H1 (cell line): ENCODE measurements around the gene HRCT1. TPM values are rescaled to one million over a fixed set of nuclear protein-coding genes. Genes with fewer than 3 reads are reported as not detected.
"Not testable (repeated sequence)": the region's sequence is repeated elsewhere in the genome, so short reads cannot be mapped to it uniquely, and the experiment has no call there.

Source experiments
- CTCF ChIA-PET: fragments of 300-600 bp; sonication (Branson Sonifier 250); formaldehyde crosslinking; loops from one replicate; lab custom pipeline; 2021; ENCODE audit not compliant: partially characterized antibody; lab: Charles Lee
- POLR2A ChIA-PET: fragments of 300-600 bp; sonication (Branson Sonifier 250); formaldehyde crosslinking; loops from one replicate; lab custom pipeline; 2021; ENCODE audit warnings: inconsistent platforms; ENCODE audit not compliant: partially characterized antibody; lab: Charles Lee
- DNase-seq, 2 experiments: peaks; one replicate each; pipeline versions ENCODE4 v3.0.0 to v3.0.0-alpha.2; 2010 to 2022; ENCODE audit warnings: low spot score in 2 of 2, low read depth in 1 of 2, mixed read lengths in 1 of 2
- FAIRE-seq: peaks from 2 replicates; lab custom pipeline; 2011; peaks lifted over from hg19 to GRCh38; lab: Jason Lieb, UNC
- H2AFZ ChIP-seq: 2 replicates; pipeline ENCODE4 v1.8.1; 2012; ENCODE audit warnings: low read length, inconsistent platforms
- H2AK5ac ChIP-seq: 2 replicates; pipeline ENCODE4 v1.6.1; 2013; ENCODE audit warnings: low read depth, low read length
- H2BK120ac ChIP-seq: replicated peaks from 2 replicates; pipeline ENCODE3; 2013; ENCODE audit warnings: low read depth, low read length, inconsistent platforms
- H2BK12ac ChIP-seq: 2 replicates; pipeline ENCODE4 v1.6.1; 2013; ENCODE audit warnings: low read depth, low read length
- H2BK15ac ChIP-seq: 2 replicates; pipeline ENCODE4 v1.6.1; 2013; ENCODE audit warnings: low read length
- H2BK20ac ChIP-seq: 2 replicates; pipeline ENCODE4 v1.6.1; 2013; ENCODE audit warnings: low read length
- H2BK5ac ChIP-seq: 2 replicates; pipeline ENCODE4 v1.6.1; 2013; ENCODE audit warnings: low read depth, low read length
- H3K14ac ChIP-seq: 2 replicates; pipeline ENCODE4 v1.6.1; 2013; ENCODE audit warnings: inconsistent platforms; ENCODE audit not compliant: insufficient read length
- H3K18ac ChIP-seq: 2 replicates; pipeline ENCODE4 v1.6.1; 2013; ENCODE audit warnings: low read length; ENCODE audit errors: extremely low read depth
- H3K23ac ChIP-seq: 2 replicates; pipeline ENCODE4 v1.6.1; 2013; ENCODE audit warnings: inconsistent platforms; ENCODE audit not compliant: insufficient read length
- H3K23me2 ChIP-seq: 2 replicates; pipeline ENCODE4 v1.6.1; 2013; ENCODE audit warnings: low read depth, low read length
- H3K27ac ChIP-seq: 2 replicates; pipeline ENCODE4 v1.6.1; 2011; ENCODE audit warnings: low read depth, low read length, inconsistent platforms
- H3K27me3 ChIP-seq, 4 experiments: replicated peaks in 1 of 4; 1 replicate in 1 of 4; 2 replicates in 3 of 4; pipeline versions ENCODE4 v1.6.1 to v1.8.1; 2011 to 2013; ENCODE audit warnings: low read length in 3 of 4, mild to moderate bottlenecking in 3 of 4, inconsistent platforms in 2 of 4, mixed read lengths in 2 of 4, moderate library complexity in 1 of 4; ENCODE audit not compliant: control insufficient read depth in 3 of 4, insufficient read depth in 3 of 4; ENCODE audit errors: extremely low read depth in 1 of 4
- H3K36me3 ChIP-seq, 4 experiments: 2 replicates each; pipeline versions ENCODE4 v1.6.1 to v1.8.1; 2011 to 2013; ENCODE audit warnings: mild to moderate bottlenecking in 4 of 4, low read length in 3 of 4, moderate library complexity in 2 of 4, control low read depth in 1 of 4, inconsistent platforms in 1 of 4; ENCODE audit not compliant: insufficient read depth in 4 of 4, control insufficient read depth in 2 of 4
- H3K4ac ChIP-seq: replicated peaks from 2 replicates; pipeline ENCODE3; 2013; ENCODE audit warnings: low read length, low read depth, mixed read lengths, inconsistent platforms; ENCODE audit not compliant: insufficient read length
- H3K4me1 ChIP-seq, 4 experiments: replicated peaks in 1 of 4; 1 replicate in 1 of 4; 2 replicates in 3 of 4; pipeline versions ENCODE4 v1.6.1 to v1.8.1; 2011 to 2013; ENCODE audit warnings: low read length in 3 of 4, inconsistent platforms in 2 of 4, mixed read lengths in 1 of 4; ENCODE audit not compliant: insufficient read depth in 4 of 4, control insufficient read depth in 3 of 4
- H3K4me2 ChIP-seq, 2 experiments: 2 replicates each; pipeline versions ENCODE4 v1.6.1 to v1.8.1; 2011 to 2013; ENCODE audit warnings: low read depth in 2 of 2, low read length in 2 of 2, control low read depth in 1 of 2, inconsistent platforms in 1 of 2, mild to moderate bottlenecking in 1 of 2; ENCODE audit not compliant: insufficient read depth in 1 of 2
- H3K4me3 ChIP-seq, 4 experiments: fragments of 200-600, 300-600 bp in 1 of 4; sonication (generic), shearing (Covaris generic), sonication (Bioruptor Twin) in 1 of 4; 2 replicates each; pipeline versions ENCODE4 v1.5.1 to v1.8.1; 2011 to 2016; ENCODE audit warnings: low read length in 4 of 4, low read depth in 3 of 4, control low read depth in 2 of 4, inconsistent platforms in 2 of 4, mild to moderate bottlenecking in 2 of 4, mixed read lengths in 1 of 4, moderate library complexity in 1 of 4; ENCODE audit not compliant: insufficient read depth in 2 of 4; ENCODE audit errors: extremely low read depth in 1 of 4
- H3K56ac ChIP-seq: replicated peaks from 2 replicates; pipeline ENCODE3; 2013; ENCODE audit warnings: low read depth, mild to moderate bottlenecking, mixed read lengths, low read length, inconsistent platforms; ENCODE audit not compliant: insufficient read length
- H3K79me1 ChIP-seq: 2 replicates; pipeline ENCODE4 v1.6.1; 2013; ENCODE audit warnings: low read depth, low read length, control low read depth
- H3K79me2 ChIP-seq, 2 experiments: 2 replicates each; pipeline versions ENCODE4 v1.6.1 to v1.8.1; 2012 to 2013; ENCODE audit warnings: low read length in 2 of 2, mild to moderate bottlenecking in 2 of 2, inconsistent platforms in 1 of 2; ENCODE audit not compliant: insufficient read depth in 2 of 2, control insufficient read depth in 1 of 2
- H3K9ac ChIP-seq, 4 experiments: replicated peaks in 1 of 4; 1 replicate in 1 of 4; 2 replicates in 3 of 4; pipeline versions ENCODE4 v1.6.1 to v1.8.1; 2011 to 2013; ENCODE audit warnings: low read depth in 3 of 4, low read length in 3 of 4, control low read depth in 2 of 4, mild to moderate bottlenecking in 2 of 4, moderate library complexity in 2 of 4, inconsistent platforms in 1 of 4; ENCODE audit errors: extremely low read depth in 1 of 4
- H3K9me3 ChIP-seq, 2 experiments: 2 replicates each; pipeline versions ENCODE4 v1.6.1 to v1.8.1; 2012 to 2013; ENCODE audit warnings: mild to moderate bottlenecking in 2 of 2, moderate library complexity in 2 of 2, control low read depth in 1 of 2, inconsistent platforms in 1 of 2, low read depth in 1 of 2, low read length in 1 of 2, mixed read lengths in 1 of 2; ENCODE audit not compliant: insufficient read depth in 2 of 2
- H4K20me1 ChIP-seq, 2 experiments: replicated peaks in 1 of 2; 2 replicates each; pipeline versions ENCODE3 to v1.8.1; 2011 to 2013; ENCODE audit warnings: inconsistent platforms in 2 of 2, low read length in 2 of 2, mild to moderate bottlenecking in 1 of 2; ENCODE audit not compliant: insufficient read depth in 2 of 2, control insufficient read depth in 1 of 2
- H4K5ac ChIP-seq: 2 replicates; pipeline ENCODE4 v1.6.1; 2013; ENCODE audit warnings: low read length, low read depth, mixed read lengths, inconsistent platforms; ENCODE audit not compliant: insufficient read length
- H4K8ac ChIP-seq: 2 replicates; pipeline ENCODE4 v1.8.0; 2013; ENCODE audit warnings: mild to moderate bottlenecking, moderate library complexity, low read length, inconsistent platforms; ENCODE audit not compliant: insufficient read depth; ENCODE audit errors: extremely low read depth
- H4K91ac ChIP-seq: replicated peaks from 2 replicates; pipeline ENCODE3; 2013; ENCODE audit warnings: low read length, mixed read lengths, inconsistent platforms; ENCODE audit not compliant: insufficient read length
- WGBS, 2 experiments: shearing (Covaris generic) in 1 of 2; methylation state at CpG; one replicate each; pipeline versions ENCODE4 v1.1.6 to v1.1.7; 2013 to 2015; ENCODE audit warnings: low lambda C conversion rate in 2 of 2, mixed read lengths in 2 of 2, inconsistent platforms in 1 of 2, low coverage in 1 of 2, missing lambda C conversion rate in 1 of 2; ENCODE audit not compliant: insufficient replicate concordance in 2 of 2, insufficient coverage in 1 of 2, insufficient read length in 1 of 2; ENCODE audit errors: extremely low coverage in 1 of 2, missing lambda C conversion rate in 1 of 2; 5-methylcytosine and 5-hydroxymethylcytosine counted together
- polyA plus RNA-seq, 7 experiments: library from polyadenylated mRNA; depleted of rRNA in 3 of 7; stranded (reverse) in 5 of 7; unstranded in 2 of 7; fragments of >200 nt in 5 of 7; fragments of 200-250 nt in 2 of 7; gene quantifications; 1 replicate in 5 of 7; 2 replicates in 1 of 7; 4 replicates in 1 of 7; pipeline versions ENCODE4 v1.2.1 to v1.2.3, GENCODE V29; 2011 to 2013; ENCODE audit warnings: missing spikeins in 2 of 7, mixed read lengths in 2 of 7
- total RNA-seq: library from RNA; stranded (reverse); fragmentation: NEBNext Ultra II Directional; extraction: Animal tissue kit (Norgen Biotek cat#: 25700); gene quantifications from 2 replicates; pipeline ENCODE4 v1.2.1, GENCODE V29; 2021

HRCT1 gene
- total and polyA plus RNA-seq, 2 of the 8 experiments (the other 6 are each of a cell fraction or from before 2014, with no cell fraction given): not detected

GRCh38 chr9:35897376-35898099 lies 8.5 kb upstream of the HRCT1 start:
- FAIRE-seq: not testable (repeated sequence)

More at GRCh38 chr9:35897376-35898099, 8.5 kb upstream of the HRCT1 start:
- not testable (repeated sequence) for H3K23me2 ChIP-seq, H2AFZ ChIP-seq, H4K20me1 ChIP-seq, H3K36me3 ChIP-seq, H3K4me3 ChIP-seq, H3K9me3 ChIP-seq, H2BK12ac ChIP-seq, H3K4me1 ChIP-seq, DNase-seq, H4K5ac ChIP-seq, H3K23ac ChIP-seq, H4K8ac ChIP-seq, H3K4ac ChIP-seq, H3K79me1 ChIP-seq, H2BK20ac ChIP-seq, H2BK15ac ChIP-seq, H3K27me3 ChIP-seq, H3K4me2 ChIP-seq, H2AK5ac ChIP-seq, H3K18ac ChIP-seq, H2BK5ac ChIP-seq, H3K27ac ChIP-seq, H3K79me2 ChIP-seq, H2BK120ac ChIP-seq, H3K14ac ChIP-seq, H4K91ac ChIP-seq, H3K9ac ChIP-seq, H3K56ac ChIP-seq
- POLR2A ChIA-PET: interaction anchor here (0.7 kb wide), 1 partner anchor 11 kb away, joined by 3 read pairs; no protein-coding TSS in a partner anchor
- CTCF ChIA-PET: interaction anchor here (0.9 to 4.4 kb wide), 9 partner anchors 9 to 107 kb away, joined by 3 to 20 read pairs (median 5); no protein-coding TSS in a partner anchor
- WGBS, 2 experiments: 86% methylated on average over 7 of the region's 7 CpGs; no CpG with 5 or more reads in 1 of the 2 experiments
